Lower leg skin (tissue), 3 donors: ENCODE data around the gene PPEF2.

Experiments used
- CTCF ChIP-seq, 3 donors: fragments of 450-650 bp; IDR thresholded peaks; one replicate each; pipeline ENCODE4 v1.5.1; 2016; ENCODE audit warnings: antibody characterized with exemption in 3 of 3, mild to moderate bottlenecking in 3 of 3, moderate library complexity in 2 of 3
- POLR2A ChIP-seq, 2 donors: fragments of 450-650 bp; IDR thresholded peaks; one replicate each; pipeline ENCODE4 v1.6.1; 2016 to 2017; ENCODE audit warnings: antibody characterized with exemption in 2 of 2, mild to moderate bottlenecking in 1 of 2, moderate library complexity in 1 of 2

- TF ChIP-seq CTCF (IDR thresholded peaks at IDR 0.05) (no peak), POLR2A (IDR thresholded peaks at IDR 0.05) (no peak)
Measured at GRCh38 chr4:75902352-75902751, at the start of gene PPEF2.
